Measurements from ENCODE around the gene SLC22A3.
A peak's percentile ranks its signal among the peaks of the same experiment; 100 is the strongest.
"Not testable (repeated sequence)": the region's sequence is repeated elsewhere in the genome, so short reads cannot be mapped to it uniquely, and the experiment has no call there.

Gene SLC22A3

DNA sequence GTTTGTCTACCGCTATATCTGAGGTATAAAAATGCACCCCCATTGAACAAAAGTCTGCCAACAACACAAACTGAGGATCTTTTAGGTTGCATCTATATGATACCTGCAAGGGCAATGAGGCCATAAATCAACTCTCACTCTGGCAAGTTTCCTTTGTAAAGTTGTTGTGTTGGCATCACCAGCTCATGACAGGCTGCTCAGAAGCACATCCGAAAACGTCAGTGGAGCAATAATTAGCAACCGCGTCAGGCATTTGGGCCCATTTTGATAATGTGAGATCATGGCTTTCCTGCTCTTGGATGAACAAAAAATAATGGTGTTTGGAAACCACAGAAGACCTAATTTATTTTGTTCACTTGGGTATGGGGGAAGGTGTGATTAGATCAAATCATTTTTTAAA, 12.0 kb upstream of the SLC22A3 start:
- DNase-seq = no peak

DNA sequence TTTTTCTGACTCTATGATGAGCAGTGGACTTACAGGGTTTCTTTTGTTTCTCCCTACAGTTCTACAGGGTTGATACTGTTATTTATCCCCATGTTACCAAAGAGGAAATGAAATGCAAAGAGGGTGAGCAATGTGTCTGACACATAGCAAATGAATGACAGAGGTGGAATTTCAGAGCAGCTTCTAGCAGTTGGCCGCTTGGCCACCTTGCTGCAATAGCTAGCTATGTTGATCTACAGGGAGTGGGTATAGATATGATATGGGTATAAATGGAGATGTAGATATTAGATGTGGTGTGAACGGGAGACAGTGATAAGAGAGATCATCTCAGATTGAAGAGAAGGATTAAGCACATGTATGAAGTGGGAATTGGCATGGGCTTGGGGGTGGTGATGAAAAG, 10.9 kb upstream of the SLC22A3 start:
- no peak for DNase-seq

DNA sequence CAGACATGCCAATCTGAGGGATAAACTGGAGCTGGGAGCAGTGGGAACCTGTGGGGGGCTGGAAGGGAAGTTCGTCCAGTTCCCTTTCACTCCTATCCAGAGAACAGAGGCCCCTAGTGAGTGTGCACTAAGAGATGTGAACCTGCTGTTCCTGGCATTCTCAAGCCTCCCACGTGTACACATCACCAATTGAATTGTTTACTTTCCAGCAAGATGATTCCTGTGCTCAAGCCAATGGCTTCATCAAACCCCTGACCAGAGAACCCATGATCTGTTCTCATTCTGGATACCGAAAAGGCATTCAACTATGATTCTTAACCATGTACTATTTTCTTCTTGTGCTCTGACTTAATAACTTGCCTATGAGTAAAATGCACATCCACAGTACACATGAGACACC, 10.2 kb upstream of the SLC22A3 start:
- DNase-seq = no peak

DNA sequence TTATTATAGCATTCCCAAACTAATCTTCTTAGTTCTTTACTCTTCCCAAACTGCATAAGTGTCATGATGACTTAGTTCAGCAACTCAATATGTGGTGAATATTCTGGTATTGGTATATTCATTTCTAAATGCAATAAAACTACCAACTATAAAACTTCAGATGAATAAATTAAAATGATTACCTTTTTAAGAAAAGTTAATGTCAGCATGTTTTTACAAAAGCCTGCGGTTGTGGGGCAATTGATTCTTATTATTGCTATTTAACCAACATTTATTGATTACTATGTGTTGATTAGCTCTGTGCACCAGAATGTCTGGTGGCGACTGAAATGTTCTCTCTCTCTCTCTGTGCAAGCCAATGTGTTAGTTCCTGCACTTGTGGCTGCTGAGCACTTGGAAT, 5.0 kb upstream of the SLC22A3 start:
- DNase-seq = no peak

DNA sequence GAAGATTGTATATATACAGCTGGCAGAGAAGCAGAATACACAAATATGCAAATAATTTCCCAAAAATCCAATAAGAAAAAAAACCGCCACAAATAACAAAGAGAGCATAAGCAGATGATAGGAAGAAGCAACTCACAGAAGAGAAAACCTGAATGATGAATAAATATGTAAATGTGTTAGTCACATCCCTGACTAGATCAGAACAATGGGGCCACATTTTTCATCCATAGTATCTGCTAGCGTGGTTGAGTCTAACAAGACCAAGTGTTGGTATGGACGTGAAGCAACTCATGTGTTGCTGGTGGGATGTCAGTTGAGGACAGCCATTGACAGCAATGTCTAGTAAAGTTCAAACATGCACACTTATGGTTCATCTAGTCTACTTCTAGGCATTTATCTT, 3.9 kb upstream of the SLC22A3 start:
- DNase-seq = no peak

DNA sequence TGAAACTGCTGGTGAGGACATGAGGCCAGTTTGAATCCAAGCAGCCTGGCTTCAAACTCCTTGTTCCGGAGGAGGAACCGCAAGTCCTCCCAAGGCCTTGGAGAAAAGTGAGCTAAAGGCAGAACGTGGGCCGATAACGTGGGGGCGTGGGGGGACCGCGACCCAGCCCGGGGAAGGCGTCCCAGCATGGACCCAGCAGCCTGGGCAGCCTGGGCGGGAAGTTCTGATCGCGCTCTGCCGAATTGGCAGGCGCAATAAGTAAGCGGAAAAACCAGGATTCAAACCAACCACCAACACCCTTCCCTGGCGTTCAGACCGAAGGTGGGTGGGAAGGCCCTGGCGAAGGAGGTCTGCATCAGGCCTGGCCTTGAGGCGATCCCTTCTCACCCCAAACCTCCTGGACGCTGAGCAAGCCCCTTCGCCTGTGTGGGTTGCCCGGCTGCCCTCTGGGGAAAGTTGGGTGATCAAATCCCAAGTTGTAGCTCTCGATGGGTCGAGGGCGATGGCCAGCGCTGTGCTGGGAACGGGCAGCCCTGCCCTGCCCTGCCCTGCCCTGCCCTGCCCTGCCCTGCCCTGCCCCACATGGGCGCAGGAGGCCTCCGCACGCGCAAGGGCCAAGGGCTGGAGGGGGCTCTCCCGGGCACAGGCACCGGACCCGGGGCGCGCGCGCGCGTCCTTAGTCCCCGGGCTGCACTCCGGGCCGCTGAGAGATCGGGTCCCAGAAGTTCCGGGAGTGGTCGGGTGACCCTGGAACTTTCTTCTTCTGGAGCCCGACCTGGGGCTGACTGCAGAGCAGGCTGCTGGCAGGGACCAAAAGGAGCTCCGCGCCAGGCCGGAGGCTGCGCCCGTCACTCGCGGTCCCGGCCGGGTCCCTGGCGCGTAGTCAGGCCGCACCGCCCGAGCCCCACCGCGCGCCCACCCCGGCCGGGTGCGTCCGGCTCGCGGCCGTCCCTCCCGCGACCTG, 637 bp upstream of the SLC22A3 start:
- DNase-seq = peak; percentile 52

DNA sequence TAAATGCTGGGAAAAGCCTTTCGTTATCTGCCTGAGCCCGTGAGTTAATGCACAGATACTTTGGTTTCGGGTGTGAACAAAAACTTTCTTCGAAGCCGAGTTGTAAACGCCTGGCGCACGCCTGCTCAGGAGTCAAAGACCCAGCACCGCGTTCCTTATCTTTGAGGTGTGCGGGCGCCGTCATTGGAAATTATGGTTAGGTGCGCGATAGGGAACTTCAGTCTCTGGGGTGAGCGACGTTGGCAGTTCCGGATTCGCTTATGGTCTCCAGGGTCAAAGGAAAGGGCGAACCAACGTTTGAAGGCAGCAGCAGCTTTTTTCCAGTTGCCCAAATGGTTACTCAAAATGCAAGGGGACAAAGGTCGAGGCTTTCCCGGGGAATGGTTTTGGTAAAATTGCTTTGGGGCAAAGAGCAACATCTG, 853 bp downstream of the SLC22A3 start:
- no peak for DNase-seq

DNA sequence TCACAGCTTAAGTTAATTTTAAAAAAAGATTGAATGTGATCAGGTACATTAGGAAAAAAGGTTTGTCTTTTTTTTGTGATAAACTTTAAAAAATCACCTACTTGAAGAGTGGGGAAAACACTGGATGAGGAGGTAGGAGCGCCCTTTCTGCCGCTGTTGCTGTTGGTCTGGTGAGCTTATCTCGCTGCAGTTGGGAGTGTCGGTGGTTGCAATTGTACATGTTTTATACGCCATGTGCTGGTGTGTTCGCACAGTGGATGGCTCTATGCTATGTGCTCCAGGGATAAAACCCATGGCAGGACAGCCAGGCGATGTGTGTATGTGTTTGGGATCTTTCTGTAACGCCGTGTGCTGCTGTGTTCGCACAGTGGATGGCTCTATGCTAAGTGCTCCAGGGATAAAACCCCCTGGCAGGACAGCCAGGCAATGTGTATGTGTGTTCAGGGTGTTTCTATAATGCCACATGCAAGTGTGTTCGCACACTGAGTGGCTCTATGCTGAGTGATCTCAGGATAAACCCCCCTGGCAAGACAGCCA, 1.7 kb downstream of the SLC22A3 start:
- no peak for DNase-seq

DNA sequence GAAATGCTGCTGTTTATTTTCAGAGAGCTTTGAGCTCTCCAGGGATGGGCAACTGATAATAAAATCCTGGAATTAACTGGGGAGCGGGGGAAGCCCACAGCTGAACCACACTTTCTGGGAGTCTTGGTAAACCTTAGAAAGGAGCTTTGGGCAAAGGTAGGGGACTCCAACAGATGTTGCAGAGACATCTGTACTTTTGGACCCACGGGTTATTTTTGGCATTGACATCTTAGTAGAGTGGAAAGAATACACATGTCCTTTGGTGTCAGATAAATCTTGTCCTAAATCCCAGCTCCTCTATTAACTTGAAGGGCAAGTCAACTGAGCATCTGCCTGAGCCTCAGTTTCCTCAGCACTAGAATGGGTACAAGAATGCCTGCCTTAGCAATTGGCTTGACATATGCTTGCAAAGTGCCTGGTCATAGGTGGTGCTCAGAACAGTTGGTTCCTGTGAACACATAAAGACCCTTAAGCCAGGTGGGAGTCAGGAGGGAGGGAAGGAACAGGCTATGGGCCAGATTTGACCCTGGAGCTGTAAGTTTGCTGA, 5.8 kb downstream of the SLC22A3 start:
- DNase-seq = no peak

DNA sequence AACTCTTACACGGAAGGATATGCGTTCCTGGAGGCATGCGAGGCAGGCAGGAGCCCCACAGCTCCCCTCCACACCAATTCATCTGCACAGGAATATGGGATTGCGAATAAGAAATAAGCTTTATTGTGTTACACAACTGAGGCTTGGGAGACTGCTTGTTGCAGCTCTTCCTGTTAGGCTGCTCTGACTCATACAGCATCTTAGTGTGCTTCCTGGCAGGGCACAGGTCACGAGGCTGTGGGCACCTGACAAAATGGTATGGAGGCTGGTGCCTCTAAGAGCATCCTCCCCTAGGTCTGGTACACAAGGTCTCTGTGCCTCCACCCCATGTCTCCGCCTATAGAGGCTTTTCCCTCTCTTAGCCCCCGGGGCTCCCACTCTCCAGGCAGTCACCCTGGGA, 6.8 kb downstream of the SLC22A3 start:
- no peak for DNase-seq

DNA sequence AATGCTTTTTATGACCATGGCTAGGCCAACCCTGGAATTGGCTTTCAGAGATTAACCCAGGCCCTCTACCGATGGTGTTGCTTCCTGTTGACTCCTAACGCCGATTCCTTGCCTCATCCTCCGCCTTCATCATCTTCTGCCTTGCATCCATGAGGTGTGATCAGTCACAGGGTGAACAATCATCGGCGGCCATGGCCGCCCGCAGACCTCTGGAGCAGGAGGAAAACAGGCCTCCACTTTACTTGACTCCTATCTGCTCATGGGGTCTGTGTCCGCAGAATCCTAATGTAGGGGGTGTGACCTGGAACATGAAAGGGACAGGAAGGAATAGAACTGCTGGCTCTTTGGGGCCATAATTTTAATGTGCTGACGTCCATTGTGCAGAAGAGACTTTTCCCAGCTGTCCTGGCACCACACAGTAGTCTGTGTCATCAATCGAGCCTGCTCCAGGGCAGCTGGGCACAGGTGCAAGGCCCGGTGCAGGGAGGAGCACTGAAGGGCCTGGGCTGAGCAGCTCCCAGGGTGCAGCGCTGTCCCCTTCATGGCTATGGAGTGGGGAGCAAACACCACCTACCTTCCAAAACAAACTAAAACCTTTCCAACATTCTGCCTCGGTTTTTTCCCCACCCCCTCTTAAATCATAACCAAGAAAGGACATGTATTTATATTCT, 8.0 kb downstream of the SLC22A3 start:
- DNase-seq = no peak

DNA sequence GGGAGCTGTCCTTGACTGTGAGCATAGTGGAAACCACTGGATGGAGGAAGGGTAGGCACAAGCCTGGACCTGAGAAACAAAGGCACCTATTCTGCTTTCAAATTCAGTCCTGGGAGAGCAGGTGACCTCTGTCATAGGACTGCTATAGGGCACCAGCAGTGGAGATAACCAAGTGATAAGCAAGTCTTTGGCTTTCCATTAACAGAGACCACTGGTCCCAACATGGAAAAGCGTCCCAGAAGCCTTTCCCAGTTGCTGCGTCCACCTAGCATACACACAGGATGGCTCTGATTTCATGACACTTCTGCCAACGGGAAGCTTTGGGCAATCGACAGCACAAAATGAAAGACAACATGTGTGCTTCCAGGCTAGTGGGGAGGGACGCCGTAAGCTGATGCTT, 8.9 kb downstream of the SLC22A3 start:
- no peak for DNase-seq

DNA sequence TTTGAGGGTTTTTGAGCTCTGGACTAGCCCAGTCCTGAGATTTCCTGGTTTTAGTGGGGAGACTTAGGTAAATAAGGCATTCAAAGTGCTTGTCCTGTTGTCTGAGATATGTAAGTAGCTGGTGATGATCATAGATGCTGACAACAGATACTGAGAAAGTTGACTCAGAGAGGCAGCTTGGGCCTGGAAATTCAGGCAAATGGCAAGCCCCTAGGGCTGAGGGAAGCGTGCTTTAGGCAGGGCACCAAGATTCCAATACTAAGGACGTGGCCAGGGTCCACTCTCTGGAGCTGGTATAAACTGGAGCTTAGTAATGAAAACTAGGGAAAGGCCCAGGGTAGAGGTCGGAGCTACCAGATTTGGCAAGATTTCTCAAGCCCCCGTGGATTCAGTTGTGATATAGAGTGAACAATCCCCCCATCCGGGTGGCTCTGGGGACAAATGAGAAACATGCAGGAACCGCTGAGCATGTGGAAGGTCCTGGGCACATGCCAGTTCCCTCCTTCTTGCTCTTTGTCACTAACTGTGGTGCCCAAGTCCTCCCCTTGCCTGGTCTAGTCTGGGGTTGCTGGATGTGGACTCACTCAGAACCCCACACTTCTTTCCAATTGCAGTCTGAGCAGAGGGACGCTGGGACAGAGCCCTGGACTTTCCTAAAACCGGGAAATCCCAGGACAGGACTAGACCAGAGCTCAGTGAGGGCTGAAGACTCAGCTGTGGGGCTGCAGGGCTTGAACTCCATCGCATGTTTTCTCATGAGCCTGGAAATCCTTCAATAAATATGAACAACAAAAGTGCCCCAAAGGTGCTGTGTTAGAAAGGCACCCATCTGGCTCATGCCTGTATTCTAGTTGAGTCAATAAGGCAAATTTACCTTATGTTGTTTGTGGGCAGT, 10.3 kb downstream of the SLC22A3 start:
- no peak for DNase-seq

DNA sequence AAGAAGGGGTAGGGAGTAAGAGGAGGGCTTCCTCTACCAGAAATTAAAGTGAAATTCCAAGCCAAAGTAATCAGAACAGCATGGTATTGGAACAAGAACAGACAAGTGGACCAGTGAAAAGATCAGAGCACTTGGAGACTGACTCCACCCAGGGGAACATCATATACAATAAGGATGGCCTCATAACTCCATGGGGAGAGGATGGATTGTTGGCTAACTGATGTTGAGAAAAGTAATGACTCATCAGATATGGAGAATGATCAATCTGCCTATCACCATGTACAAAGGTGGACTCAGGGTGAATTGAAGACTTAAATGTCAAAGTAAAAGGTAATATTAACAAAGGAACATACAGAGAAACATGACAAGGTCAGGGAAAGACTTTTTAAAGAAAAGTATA, 12.8 kb downstream of the SLC22A3 start:
- no peak for DNase-seq

DNA sequence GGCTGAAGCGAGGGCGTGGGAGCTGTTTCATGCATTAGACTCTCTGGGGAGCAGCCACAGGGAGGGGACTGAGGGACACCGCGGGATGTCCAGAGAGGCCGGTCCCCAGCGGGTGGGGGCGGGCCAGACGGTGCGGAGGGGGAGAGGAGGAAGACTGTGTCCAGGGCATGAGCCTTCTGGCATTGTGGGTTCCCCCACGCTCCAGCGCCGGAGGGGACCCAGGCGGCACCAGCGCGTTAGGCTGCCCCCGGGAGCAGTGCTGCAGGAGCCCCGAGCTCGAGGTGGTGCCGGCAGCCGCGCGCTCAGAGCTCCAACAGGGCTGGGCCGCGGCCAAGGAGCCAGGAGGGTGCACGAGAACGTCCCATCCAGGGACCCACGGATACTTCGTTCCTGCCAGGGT, 14.4 kb downstream of the SLC22A3 start:
- DNase-seq = no peak

DNA sequence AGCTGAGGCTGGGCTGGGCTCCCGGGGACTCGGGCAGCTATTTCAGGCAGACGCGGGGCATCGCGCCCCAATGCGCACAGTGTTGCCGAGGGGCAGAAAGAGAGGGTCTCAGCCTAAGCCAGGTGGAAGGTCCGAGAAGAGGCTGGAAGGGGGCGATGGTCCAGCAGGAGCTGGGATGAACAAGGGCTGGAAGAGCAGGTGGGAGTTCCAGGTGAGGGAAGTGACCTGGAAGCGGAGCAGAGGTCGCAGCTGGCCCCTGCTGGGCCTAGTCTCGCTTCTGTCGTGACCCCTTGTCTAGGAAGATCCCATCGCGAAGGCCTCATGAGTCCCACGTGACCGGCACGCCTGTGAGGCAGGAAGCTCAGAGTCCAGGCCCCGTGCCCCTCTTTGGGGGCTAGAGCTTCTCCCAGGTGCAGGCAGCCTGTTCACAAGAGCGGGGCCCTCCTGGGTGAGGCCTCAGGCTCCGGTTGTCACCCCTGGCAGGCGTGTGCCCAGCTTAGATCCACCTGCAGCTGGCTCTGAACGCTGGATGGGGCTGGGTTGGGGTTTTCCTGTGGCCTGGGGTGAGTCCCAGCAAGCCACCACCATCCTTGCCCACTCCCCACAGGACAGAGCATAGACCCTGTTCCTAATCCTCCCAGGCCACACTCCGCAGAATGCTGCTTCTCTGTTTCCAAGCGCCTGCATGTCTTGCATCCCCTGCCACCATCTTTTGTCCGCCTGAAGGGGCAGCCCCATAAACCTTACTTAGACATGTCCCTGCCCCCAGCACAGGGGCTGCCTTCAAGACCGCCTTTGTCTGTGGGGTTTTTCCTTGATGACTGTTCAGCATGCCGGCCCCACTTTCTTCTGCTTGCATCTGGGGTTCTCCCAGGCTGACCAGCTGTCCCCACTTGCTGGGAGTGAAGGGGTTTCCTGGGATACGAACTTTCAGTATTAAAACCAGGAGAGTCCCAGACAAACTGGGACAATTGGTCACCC, 15.1 kb downstream of the SLC22A3 start:
- DNase-seq = no peak

DNA sequence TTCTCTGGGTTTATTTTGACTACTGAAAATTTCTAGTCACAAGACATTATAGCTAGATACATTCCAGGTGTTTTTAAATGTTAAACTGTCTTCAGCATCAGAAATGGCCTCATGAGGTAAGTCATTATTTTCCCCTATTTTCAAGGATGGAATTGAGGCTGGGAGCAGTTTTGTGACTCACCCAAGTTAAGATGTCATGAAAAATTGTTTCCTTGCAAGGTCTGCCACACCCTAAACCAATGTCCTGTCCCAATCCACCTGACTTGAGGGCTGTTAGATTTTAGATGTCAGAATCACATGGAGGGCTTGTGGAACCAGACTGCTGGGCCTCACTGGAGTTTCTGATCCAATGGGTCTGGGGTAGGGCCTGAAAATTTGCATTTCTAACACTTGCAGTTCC, 16.9 kb downstream of the SLC22A3 start:
- no peak for DNase-seq

DNA sequence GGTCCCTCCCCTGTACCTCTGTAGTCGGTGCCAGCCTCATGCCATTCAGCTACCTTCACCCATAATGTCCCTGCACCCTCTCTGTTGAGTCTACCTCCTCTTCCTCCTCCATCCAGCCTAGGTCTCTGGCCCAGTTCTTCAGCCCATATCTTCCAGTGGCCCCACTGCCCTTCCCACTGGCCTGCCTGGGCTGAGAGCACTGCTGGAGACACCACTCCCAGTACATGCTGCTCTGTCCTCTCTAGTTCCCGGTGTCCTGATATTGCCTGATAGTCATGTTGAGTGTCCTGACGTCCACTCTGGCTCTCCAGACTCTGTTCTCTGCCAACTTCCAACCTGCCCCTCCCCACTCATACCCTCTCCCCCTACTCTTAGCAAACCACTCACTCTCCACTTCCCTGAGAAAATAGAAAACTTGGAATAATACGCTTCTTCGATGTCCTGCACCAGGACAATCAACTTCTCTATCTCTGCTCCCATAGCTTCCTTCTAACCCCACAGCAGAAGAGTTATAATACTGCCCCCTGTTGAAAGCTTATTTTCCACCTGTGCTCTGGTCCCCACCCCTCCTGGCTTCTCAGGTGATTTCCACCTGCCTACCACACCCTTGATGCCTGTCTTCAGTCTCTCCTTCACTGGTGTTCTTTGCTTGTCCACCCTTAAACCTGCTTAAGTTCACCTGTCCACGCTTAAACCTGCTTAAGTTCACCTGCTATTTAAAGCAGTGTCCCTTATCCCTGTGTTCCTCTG, 19.8 kb downstream of the SLC22A3 start:
- DNase-seq = no peak

DNA sequence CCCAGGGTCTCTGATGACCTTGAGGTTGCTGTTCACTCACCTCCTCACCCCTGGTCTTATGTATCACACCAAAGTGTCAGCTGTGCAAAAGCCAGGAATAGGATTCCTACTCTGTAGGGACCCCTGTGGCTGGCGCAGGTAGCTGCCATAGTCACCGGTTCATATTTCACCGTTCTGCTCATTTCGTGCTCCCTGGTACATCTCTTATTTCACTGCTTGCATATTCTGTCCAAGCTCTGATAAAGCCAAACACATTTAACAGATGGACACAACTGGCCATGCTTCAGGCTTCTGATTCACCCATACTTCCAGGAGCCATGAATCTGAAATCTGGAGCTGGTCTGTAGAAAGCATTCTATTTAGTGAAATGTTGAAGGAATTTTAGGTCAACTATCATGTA, 20.5 kb downstream of the SLC22A3 start:
- no peak for DNase-seq

DNA sequence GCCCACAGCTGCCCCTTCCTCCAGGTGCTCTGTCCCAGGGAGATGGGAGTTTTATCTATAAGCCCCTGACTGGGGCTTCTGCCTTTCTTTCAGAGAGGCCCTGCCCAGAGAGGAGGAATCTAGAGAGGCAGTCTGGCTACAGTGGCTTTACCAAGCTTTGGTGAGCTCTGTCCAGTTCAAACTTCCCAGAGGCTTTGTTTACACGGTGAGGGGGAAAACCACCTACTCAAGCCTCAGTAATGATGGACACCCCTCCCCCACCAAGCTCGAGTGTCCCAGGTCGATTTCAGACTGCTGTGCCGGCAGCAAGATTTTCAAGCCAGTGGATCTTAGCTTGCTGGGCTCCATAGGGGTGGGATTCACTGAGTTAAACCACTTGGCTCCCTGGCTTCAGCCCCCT, 25.4 kb downstream of the SLC22A3 start:
- DNase-seq = not testable (repeated sequence)
